Measurements from ENCODE around the gene BOC. TPM values are rescaled to one million over a fixed set of nuclear protein-coding genes. Genes with fewer than 3 reads are reported as not detected.

BOC gene
- total RNA-seq, 1 experiment from 2014 or later, result 0.73 TPM

GRCh38 chr3:113231391-113231790, 20.0 kb downstream of the BOC start:
- intact Hi-C loops (cut with micrococcal nuclease; ENCODE audit: unreplicated experiment), result no loop called here
- ChIA-PET CTCF (no interaction called here), POLR2A (no interaction called here)
- no TSS peak for BruUV-seq (replicated peaks)
- no peak overlapping the region for H3K4me3 ChIP-seq (ENCODE audit: low read depth, low read length)
- H3K27ac Mint-ChIP-seq (ENCODE audit: unreplicated experiment), result no peak overlapping the region
- H3K9me3 Mint-ChIP-seq (ENCODE audit: unreplicated experiment), result no peaks in the 10 kb centered on the region
- H3K27me3 ChIP-seq (replicated peaks; ENCODE audit: control insufficient read depth, insufficient read depth, low read length), result no peaks in the 10 kb centered on the region
- no peaks in the 10 kb centered on the region for H3K4me1 Mint-ChIP-seq (ENCODE audit: low read depth, unreplicated experiment)
- no peaks in the 10 kb centered on the region for H3K36me3 ChIP-seq (ENCODE audit: control insufficient read depth, insufficient read depth, low read length)
- no peaks in the 10 kb centered on the region for H3K4me1 ChIP-seq
- H3K36me3 Mint-ChIP-seq (ENCODE audit: insufficient read depth, unreplicated experiment), result no peaks in the 10 kb centered on the region
- no peak for TF ChIP-seq CTCF (IDR thresholded peaks at IDR 0.05; ENCODE audit: insufficient read depth in 1 of 2, low read depth in 1 of 2, low read length in 1 of 2, severe bottlenecking in 1 of 2, unreplicated experiment in 1 of 2)
- no peaks in the 10 kb centered on the region for H3K9me3 ChIP-seq
- peaks cover 14% of the 10 kb centered on the region for H3K27me3 Mint-ChIP-seq (ENCODE audit: insufficient read depth, unreplicated experiment)
- no peak overlapping the region for H3K4me3 Mint-ChIP-seq (ENCODE audit: unreplicated experiment)
- DNase-seq, result no peak

DNA sequence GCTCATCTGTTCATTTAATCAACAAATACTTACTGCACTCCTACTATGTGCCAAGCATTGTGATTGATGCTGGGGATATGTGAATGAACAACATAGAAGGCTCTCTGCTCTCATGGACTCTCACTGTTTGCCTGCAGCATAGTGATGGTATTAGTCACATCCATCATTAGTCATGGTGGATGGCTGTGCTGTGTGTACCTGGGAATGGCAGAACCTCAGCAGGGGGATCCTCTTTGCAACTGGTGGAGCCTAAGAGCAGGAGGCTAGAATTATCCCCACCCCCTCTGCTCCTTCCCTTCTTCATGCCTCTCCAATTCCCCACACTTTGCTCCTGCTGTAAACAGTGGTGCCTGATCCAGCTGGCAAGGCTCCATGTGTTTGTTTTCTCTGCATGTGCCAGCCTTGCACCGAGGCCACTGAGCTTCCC, 20.5 kb downstream of the BOC start:
- no TSS peak for BruUV-seq (replicated peaks)
- H3K9me3 ChIP-seq, result no peaks in the 10 kb centered on the region
- H3K4me1 Mint-ChIP-seq (ENCODE audit: low read depth, unreplicated experiment), result no peaks in the 10 kb centered on the region
- CTCF ChIA-PET, result no interaction called here
- POLR2A ChIA-PET, result no interaction called here
- peaks cover 12% of the 10 kb centered on the region for H3K27me3 Mint-ChIP-seq (ENCODE audit: insufficient read depth, unreplicated experiment)
- no peak for TF ChIP-seq CTCF (IDR thresholded peaks at IDR 0.05; ENCODE audit: insufficient read depth in 1 of 2, low read depth in 1 of 2, low read length in 1 of 2, severe bottlenecking in 1 of 2, unreplicated experiment in 1 of 2)
- DNase-seq, result no peak
- no peaks in the 10 kb centered on the region for H3K4me1 ChIP-seq
- no peak overlapping the region for H3K27ac Mint-ChIP-seq (ENCODE audit: unreplicated experiment)
- no peak overlapping the region for H3K4me3 Mint-ChIP-seq (ENCODE audit: unreplicated experiment)
- no peaks in the 10 kb centered on the region for H3K36me3 ChIP-seq (ENCODE audit: control insufficient read depth, insufficient read depth, low read length)
- no peaks in the 10 kb centered on the region for H3K36me3 Mint-ChIP-seq (ENCODE audit: insufficient read depth, unreplicated experiment)
- H3K27me3 ChIP-seq (replicated peaks; ENCODE audit: control insufficient read depth, insufficient read depth, low read length), result no peaks in the 10 kb centered on the region
- intact Hi-C loops (cut with micrococcal nuclease; ENCODE audit: unreplicated experiment), result no loop called here
- no peaks in the 10 kb centered on the region for H3K9me3 Mint-ChIP-seq (ENCODE audit: unreplicated experiment)
- no peak overlapping the region for H3K4me3 ChIP-seq (ENCODE audit: low read depth, low read length)

GRCh38 chr3:113232342-113232741, 21.0 kb downstream of the BOC start:
- Mint-ChIP-seq H3K9me3 (ENCODE audit: unreplicated experiment) (no peaks in the 10 kb centered on the region), H3K27me3 (ENCODE audit: insufficient read depth, unreplicated experiment) (peaks cover 8% of the 10 kb centered on the region), H3K4me1 (ENCODE audit: low read depth, unreplicated experiment) (no peaks in the 10 kb centered on the region), H3K36me3 (ENCODE audit: insufficient read depth, unreplicated experiment) (no peaks in the 10 kb centered on the region), H3K27ac (ENCODE audit: unreplicated experiment) (no peak overlapping the region), H3K4me3 (ENCODE audit: unreplicated experiment) (no peak overlapping the region)
- Histone ChIP-seq H3K4me3 (ENCODE audit: low read depth, low read length) (no peak overlapping the region), H3K4me1 (no peaks in the 10 kb centered on the region), H3K27me3 (replicated peaks; ENCODE audit: control insufficient read depth, insufficient read depth, low read length) (no peaks in the 10 kb centered on the region), H3K36me3 (ENCODE audit: control insufficient read depth, insufficient read depth, low read length) (no peaks in the 10 kb centered on the region), H3K9me3 (no peaks in the 10 kb centered on the region)
- no TSS peak for BruUV-seq (replicated peaks)
- intact Hi-C loops (cut with micrococcal nuclease; ENCODE audit: unreplicated experiment), result no loop called here
- CTCF ChIA-PET, result no interaction called here
- TF ChIP-seq CTCF (IDR thresholded peaks at IDR 0.05; ENCODE audit: insufficient read depth in 1 of 2, low read depth in 1 of 2, low read length in 1 of 2, severe bottlenecking in 1 of 2, unreplicated experiment in 1 of 2), result no peak
- no peak for DNase-seq
- POLR2A ChIA-PET, result no interaction called here
